ENCODE results near the gene CGNL1.
A peak's percentile ranks its signal among the peaks of the same experiment; 100 is the strongest.

CGNL1 gene

DNA sequence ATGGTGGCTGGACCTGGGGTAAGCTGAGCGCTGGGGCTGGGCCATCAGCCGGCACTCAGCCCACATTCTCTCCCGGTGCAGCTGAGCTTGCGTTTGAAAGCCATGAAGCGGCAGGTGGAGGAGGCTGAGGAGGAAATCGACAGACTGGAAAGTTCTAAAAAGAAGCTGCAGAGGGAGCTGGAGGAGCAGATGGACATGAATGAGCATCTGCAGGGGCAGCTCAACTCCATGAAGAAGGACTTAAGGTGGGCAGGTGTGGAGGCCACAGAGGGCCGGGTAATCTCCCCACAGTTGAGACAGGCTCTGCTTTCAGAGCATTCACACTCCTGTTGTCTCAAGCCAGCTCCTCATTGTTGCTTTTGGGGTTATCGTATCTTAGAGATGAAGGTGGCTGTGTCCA lies 169.7 kb downstream of the CGNL1 start:
- Histone ChIP-seq H3K4me1 (ENCODE audit: control insufficient read depth in 5 of 5, insufficient read depth in 5 of 5, low read length in 5 of 5) (peaks cover 0 to 7% (median 2%) of the 10 kb centered on the region in 5 donors), H3K27me3 (ENCODE audit: control insufficient read depth in 5 of 5, insufficient read depth in 4 of 5, low read length in 5 of 5) (no peaks in the 10 kb centered on the region), H3K4me3 (ENCODE audit: low read depth in 1 of 5, low read length in 5 of 5) (no peak overlapping the region), H3K36me3 (ENCODE audit: control insufficient read depth in 5 of 5, insufficient read depth in 5 of 5, low read length in 5 of 5) (no peaks in the 10 kb centered on the region), H3K9me3 (ENCODE audit: control insufficient read depth in 5 of 5, low read length in 5 of 5) (no peaks in the 10 kb centered on the region), H3K27ac (ENCODE audit: low read depth, low read length) (no peak overlapping the region), H3K9ac (ENCODE audit: low read length in 5 of 5) (no peak overlapping the region)

DNA sequence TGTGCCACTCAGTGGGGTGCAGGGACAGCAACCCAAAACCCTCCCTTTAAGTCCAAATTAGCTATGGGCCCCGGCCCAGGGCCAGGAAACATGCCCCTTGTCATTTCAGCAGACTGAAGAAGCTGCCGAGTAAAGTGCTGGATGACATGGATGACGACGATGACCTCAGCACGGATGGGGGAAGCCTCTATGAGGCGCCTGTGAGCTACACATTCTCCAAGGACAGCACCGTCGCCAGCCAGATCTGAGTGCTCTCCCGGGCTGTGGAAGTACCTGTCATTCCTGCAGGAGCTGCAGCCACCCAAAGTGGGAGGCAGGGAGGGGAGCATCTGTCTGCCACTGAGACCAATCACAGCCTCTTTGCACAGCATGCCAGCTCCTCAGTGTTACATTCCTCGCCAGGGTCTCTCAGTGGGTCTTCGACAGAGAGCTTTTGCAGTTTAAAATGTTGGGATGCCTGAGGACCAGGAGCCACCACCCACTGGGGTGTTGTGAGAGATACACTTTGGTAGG lies 171.0 kb downstream of the CGNL1 start:
- Histone ChIP-seq H3K36me3 (ENCODE audit: control insufficient read depth in 5 of 5, insufficient read depth in 5 of 5, low read length in 5 of 5) (no peaks in the 10 kb centered on the region), H3K4me3 (ENCODE audit: low read depth in 1 of 5, low read length in 5 of 5) (no peak overlapping the region), H3K27ac (ENCODE audit: low read depth, low read length) (no peak overlapping the region), H3K9ac (ENCODE audit: low read length in 5 of 5) (no peak overlapping the region), H3K27me3 (ENCODE audit: control insufficient read depth in 5 of 5, insufficient read depth in 4 of 5, low read length in 5 of 5) (no peaks in the 10 kb centered on the region), H3K4me1 (ENCODE audit: control insufficient read depth in 5 of 5, insufficient read depth in 5 of 5, low read length in 5 of 5) (peaks cover 0 to 18% (median 2%) of the 10 kb centered on the region in 5 donors), H3K9me3 (ENCODE audit: control insufficient read depth in 5 of 5, low read length in 5 of 5) (no peaks in the 10 kb centered on the region)

DNA sequence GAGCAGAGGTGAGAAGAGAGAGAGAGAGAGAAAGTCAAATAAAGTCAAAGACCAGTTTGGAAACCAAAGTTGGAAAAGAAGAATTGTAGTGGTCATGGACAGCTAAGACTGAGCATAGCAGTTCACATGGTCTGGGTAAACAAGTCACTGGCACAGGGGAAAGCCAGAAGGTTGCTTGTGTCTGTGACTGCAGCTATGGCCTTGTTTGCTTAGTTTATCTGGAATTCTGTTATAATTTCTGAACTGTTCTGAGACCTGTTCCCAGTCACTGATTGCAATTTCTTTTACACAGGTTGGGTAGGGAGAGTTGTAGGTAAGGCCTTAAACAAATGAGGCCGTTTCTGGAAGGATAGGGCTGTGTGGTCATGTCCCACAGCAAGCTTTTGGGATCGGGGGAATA lies 172.0 kb downstream of the CGNL1 start:
- H3K4me1 ChIP-seq (ENCODE audit: control insufficient read depth in 5 of 5, insufficient read depth in 5 of 5, low read length in 5 of 5) = peaks cover 0 to 28% (median 2%) of the 10 kb centered on the region in 5 donors
- H3K27me3 ChIP-seq (ENCODE audit: control insufficient read depth in 5 of 5, insufficient read depth in 4 of 5, low read length in 5 of 5) = no peaks in the 10 kb centered on the region
- H3K27ac ChIP-seq (ENCODE audit: low read depth, low read length) = no peak overlapping the region
- no peak overlapping the region for H3K4me3 ChIP-seq (ENCODE audit: low read depth in 1 of 5, low read length in 5 of 5)
- H3K36me3 ChIP-seq (ENCODE audit: control insufficient read depth in 5 of 5, insufficient read depth in 5 of 5, low read length in 5 of 5) = no peaks in the 10 kb centered on the region
- no peak overlapping the region for H3K9ac ChIP-seq (ENCODE audit: low read length in 5 of 5)
- no peaks in the 10 kb centered on the region for H3K9me3 ChIP-seq (ENCODE audit: control insufficient read depth in 5 of 5, low read length in 5 of 5)

DNA sequence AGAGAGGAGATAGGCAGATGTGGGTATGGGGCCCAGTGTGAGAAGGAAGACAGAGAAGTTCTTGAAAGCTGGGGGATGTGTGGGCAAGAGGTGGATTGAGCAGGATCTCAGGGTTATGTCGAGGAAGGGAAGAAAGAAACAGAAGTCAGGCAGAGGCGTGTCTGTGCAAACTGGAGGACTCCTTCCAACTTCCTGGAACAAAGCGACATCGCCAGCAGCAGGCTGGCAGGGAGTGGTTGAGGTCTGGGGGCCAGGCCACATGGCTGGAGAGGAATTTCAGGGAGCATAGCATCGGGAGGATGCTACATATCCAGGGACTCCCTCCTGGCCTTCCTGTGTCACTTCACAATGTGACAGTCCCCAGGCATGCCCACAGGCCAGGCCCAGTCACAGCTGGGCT lies 172.5 kb downstream of the CGNL1 start:
- H3K27me3 ChIP-seq (ENCODE audit: control insufficient read depth in 5 of 5, insufficient read depth in 4 of 5, low read length in 5 of 5) = no peaks in the 10 kb centered on the region
- no peak overlapping the region for H3K27ac ChIP-seq (ENCODE audit: low read depth, low read length)
- peaks cover 0 to 33% (median 2%) of the 10 kb centered on the region in 5 donors for H3K4me1 ChIP-seq (ENCODE audit: control insufficient read depth in 5 of 5, insufficient read depth in 5 of 5, low read length in 5 of 5)
- no peaks in the 10 kb centered on the region for H3K36me3 ChIP-seq (ENCODE audit: control insufficient read depth in 5 of 5, insufficient read depth in 5 of 5, low read length in 5 of 5)
- H3K4me3 ChIP-seq (ENCODE audit: low read depth in 1 of 5, low read length in 5 of 5) = no peak overlapping the region
- H3K9ac ChIP-seq (ENCODE audit: low read length in 5 of 5) = no peak overlapping the region
- no peaks in the 10 kb centered on the region for H3K9me3 ChIP-seq (ENCODE audit: control insufficient read depth in 5 of 5, low read length in 5 of 5)

DNA sequence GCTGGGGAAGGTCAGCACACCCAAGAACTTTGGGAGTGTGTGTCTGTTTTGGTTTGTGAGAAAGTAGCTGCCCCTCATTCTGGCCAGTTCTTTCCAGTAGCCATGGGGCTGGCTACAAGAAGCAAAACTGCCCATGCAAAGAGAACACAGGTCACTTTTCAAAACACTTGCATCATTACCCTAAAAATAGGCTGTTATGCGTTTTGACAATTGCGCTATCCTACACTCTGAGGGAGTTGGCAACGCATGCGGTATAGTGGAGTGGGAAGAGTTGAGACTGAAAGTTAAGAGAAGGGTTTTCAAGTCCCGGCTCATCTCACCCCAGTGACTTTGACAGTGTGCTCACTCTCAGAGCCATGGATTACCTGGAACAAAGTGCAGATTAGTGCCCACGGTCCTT lies 173.6 kb downstream of the CGNL1 start:
- Histone ChIP-seq H3K27ac (ENCODE audit: low read depth, low read length) (no peak overlapping the region), H3K4me1 (ENCODE audit: control insufficient read depth in 5 of 5, insufficient read depth in 5 of 5, low read length in 5 of 5) (peaks cover 0 to 44% (median 2%) of the 10 kb centered on the region in 5 donors), H3K9ac (ENCODE audit: low read length in 5 of 5) (no peak overlapping the region), H3K4me3 (ENCODE audit: low read depth in 1 of 5, low read length in 5 of 5) (no peak overlapping the region), H3K36me3 (ENCODE audit: control insufficient read depth in 5 of 5, insufficient read depth in 5 of 5, low read length in 5 of 5) (no peaks in the 10 kb centered on the region), H3K27me3 (ENCODE audit: control insufficient read depth in 5 of 5, insufficient read depth in 4 of 5, low read length in 5 of 5) (no peaks in the 10 kb centered on the region), H3K9me3 (ENCODE audit: control insufficient read depth in 5 of 5, low read length in 5 of 5) (no peaks in the 10 kb centered on the region)

DNA sequence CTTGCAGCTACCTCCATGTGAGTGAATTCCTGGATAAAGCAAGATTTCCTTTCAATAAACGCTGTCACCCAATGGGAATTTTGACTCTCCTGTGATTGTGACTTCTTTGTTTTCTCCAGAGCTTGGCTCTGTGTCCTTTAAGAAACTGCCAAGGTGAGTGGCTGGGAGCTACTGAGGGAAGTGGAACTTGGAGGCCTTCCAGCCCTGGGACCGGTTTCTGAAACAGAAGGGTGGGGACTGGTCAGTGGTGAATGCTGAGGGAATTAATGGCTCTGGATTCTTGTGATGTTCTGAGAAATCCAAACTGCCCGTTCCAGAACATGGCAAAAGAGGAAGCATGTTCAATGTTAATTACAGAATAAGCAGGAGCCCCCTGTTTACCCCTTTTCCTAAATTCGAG lies 174.3 kb downstream of the CGNL1 start:
- peaks cover 0 to 48% (median 2%) of the 10 kb centered on the region in 5 donors for H3K4me1 ChIP-seq (ENCODE audit: control insufficient read depth in 5 of 5, insufficient read depth in 5 of 5, low read length in 5 of 5)
- peak overlapping the region; percentile 43 for H3K27ac ChIP-seq (ENCODE audit: low read depth, low read length)
- H3K27me3 ChIP-seq (ENCODE audit: control insufficient read depth in 5 of 5, insufficient read depth in 4 of 5, low read length in 5 of 5) = no peaks in the 10 kb centered on the region
- no peaks in the 10 kb centered on the region for H3K9me3 ChIP-seq (ENCODE audit: control insufficient read depth in 5 of 5, low read length in 5 of 5)
- no peak overlapping the region for H3K9ac ChIP-seq (ENCODE audit: low read length in 5 of 5)
- no peak overlapping the region for H3K4me3 ChIP-seq (ENCODE audit: low read depth in 1 of 5, low read length in 5 of 5)
- no peaks in the 10 kb centered on the region for H3K36me3 ChIP-seq (ENCODE audit: control insufficient read depth in 5 of 5, insufficient read depth in 5 of 5, low read length in 5 of 5)

DNA sequence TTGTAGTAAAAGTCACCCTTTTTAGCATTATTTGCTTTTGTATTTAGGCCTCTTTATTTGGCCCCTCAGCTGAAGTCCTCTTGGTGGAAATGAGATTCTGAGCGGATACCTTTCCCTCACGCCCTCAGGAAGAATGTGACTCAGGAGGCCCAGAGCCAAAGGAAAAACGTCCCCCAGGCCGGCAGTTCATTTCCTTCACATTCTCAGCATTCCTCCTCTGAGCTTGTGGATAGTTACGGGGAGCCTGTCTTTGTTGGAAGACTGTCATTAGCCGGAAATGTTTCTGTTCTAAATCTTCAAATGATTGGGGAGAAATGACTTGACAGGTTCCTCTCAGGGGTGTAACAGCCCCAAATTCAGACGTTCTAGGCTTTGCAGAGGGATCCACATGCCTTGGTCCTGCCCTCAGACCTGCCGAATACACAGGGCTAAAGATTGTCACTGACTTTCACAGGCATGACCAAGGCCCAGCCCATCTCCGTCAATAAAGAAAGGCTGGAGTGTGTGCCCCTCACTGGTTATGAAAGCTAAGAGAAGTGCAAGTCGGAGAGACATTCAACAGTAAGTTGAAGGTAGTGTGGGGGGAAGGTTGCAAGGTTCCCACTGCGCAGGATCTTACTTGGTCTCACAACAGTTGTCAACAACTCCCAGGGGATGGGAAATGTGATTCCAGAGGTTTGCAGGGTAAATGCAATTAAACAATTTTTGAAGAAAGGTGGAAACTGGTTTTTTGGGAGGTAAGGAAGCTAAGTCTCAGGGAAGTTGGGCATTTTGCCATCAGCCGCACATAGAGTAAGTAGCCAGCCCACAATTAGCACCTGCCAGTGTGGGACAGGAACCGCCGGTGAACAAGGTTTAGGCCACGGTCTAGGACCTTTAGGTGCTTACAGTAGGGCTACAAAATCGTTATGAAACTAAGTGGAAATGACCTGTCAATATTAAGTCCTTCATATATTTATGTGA lies 175.7 kb downstream of the CGNL1 start:
- Histone ChIP-seq H3K27ac (ENCODE audit: low read depth, low read length) (peak overlapping the region; percentile 43), H3K4me1 (ENCODE audit: control insufficient read depth in 5 of 5, insufficient read depth in 5 of 5, low read length in 5 of 5) (peaks cover 0 to 48% (median 2%) of the 10 kb centered on the region in 5 donors), H3K36me3 (ENCODE audit: control insufficient read depth in 5 of 5, insufficient read depth in 5 of 5, low read length in 5 of 5) (no peaks in the 10 kb centered on the region), H3K4me3 (ENCODE audit: low read depth in 1 of 5, low read length in 5 of 5) (no peak overlapping the region), H3K9ac (ENCODE audit: low read length in 5 of 5) (peak overlapping the region in 1 of 5 donors; percentile 14), H3K9me3 (ENCODE audit: control insufficient read depth in 5 of 5, low read length in 5 of 5) (no peaks in the 10 kb centered on the region), H3K27me3 (ENCODE audit: control insufficient read depth in 5 of 5, insufficient read depth in 4 of 5, low read length in 5 of 5) (no peaks in the 10 kb centered on the region)

DNA sequence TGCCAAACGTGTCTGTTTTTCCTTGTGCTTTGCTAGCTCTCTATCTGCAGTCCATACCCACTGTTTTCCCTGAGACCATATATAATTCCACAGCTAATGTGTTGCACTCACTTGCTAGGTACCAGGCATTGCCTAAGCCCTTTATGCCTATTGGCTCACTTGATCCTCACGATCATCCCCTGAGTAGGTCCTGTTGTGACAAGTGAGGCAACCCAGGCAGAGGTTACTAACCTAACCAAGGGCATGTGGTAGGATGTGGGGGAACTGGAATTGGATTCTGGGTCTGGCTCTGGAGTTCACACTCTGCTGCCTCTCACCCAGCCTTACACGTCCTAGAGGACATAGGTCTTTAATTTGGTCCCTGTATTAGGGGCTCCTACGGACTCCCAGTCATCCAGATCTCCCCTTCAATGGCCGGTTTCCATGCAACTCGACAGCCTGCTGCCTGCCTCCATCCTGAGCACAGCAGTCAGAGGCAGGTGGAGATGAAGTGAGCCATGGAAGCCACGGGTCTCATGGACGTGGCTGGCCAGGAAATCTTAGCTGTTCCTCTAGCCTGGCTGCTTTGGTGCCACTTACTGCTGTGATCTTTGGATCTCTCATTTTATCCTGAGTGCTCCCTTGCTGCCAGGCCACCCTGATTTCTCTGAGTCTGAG lies 176.5 kb downstream of the CGNL1 start:
- H3K4me3 ChIP-seq (ENCODE audit: low read depth in 1 of 5, low read length in 5 of 5) = no peak overlapping the region

DNA sequence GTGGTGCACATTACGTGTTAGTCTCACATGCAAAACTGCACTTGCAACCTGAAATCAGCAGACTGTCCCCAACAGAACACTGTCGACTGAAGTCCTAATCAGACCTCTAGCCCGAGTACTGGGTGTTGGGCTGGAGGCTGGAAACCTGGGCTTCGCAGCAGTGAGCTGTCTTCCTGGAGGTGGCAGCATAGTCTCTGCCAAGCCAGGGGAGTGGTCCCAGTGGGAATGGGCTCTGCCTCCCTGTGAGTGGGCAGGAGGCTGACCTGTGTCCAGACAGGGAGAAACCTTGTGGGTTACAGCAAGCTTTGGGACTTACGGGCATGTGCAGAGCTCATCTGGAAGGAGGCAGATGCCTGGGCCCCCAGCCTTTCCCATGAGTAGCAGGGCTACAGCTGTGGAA lies 177.2 kb downstream of the CGNL1 start:
- Histone ChIP-seq H3K4me3 (ENCODE audit: low read depth in 1 of 5, low read length in 5 of 5) (no peak overlapping the region), H3K4me1 (ENCODE audit: control insufficient read depth in 5 of 5, insufficient read depth in 5 of 5, low read length in 5 of 5) (peaks cover 0 to 48% (median 2%) of the 10 kb centered on the region in 5 donors)

More for the DNA sequence above, 176.5 kb downstream of the CGNL1 start:
- no peak overlapping the region for H3K27ac ChIP-seq (ENCODE audit: low read depth, low read length)
- no peaks in the 10 kb centered on the region for H3K27me3 ChIP-seq (ENCODE audit: control insufficient read depth in 5 of 5, insufficient read depth in 4 of 5, low read length in 5 of 5)
- H3K36me3 ChIP-seq (ENCODE audit: control insufficient read depth in 5 of 5, insufficient read depth in 5 of 5, low read length in 5 of 5) = no peaks in the 10 kb centered on the region
- H3K4me1 ChIP-seq (ENCODE audit: control insufficient read depth in 5 of 5, insufficient read depth in 5 of 5, low read length in 5 of 5) = peaks cover 0 to 48% (median 2%) of the 10 kb centered on the region in 5 donors
- no peaks in the 10 kb centered on the region for H3K9me3 ChIP-seq (ENCODE audit: control insufficient read depth in 5 of 5, low read length in 5 of 5)
- no peak overlapping the region for H3K9ac ChIP-seq (ENCODE audit: low read length in 5 of 5)

More for the DNA sequence above, 177.2 kb downstream of the CGNL1 start:
- Histone ChIP-seq H3K27me3 (ENCODE audit: control insufficient read depth in 5 of 5, insufficient read depth in 4 of 5, low read length in 5 of 5) (no peaks in the 10 kb centered on the region), H3K36me3 (ENCODE audit: control insufficient read depth in 5 of 5, insufficient read depth in 5 of 5, low read length in 5 of 5) (no peaks in the 10 kb centered on the region), H3K9me3 (ENCODE audit: control insufficient read depth in 5 of 5, low read length in 5 of 5) (no peaks in the 10 kb centered on the region), H3K9ac (ENCODE audit: low read length in 5 of 5) (no peak overlapping the region), H3K27ac (ENCODE audit: low read depth, low read length) (no peak overlapping the region)

All from subcutaneous abdominal adipose tissue (tissue), 5 donors.